ENCODE results near the gene TMEM59L.

- TF ChIP-seq CTCF (IDR thresholded peaks at IDR 0.05; ENCODE audit: poor library complexity), result no peak
- no peak for TF ChIP-seq EZH2phosphoT487 (IDR thresholded peaks at IDR 0.05; ENCODE audit: low read depth, severe bottlenecking, unreplicated experiment)
- TF ChIP-seq EZH2 (IDR thresholded peaks at IDR 0.05; ENCODE audit: borderline replicate concordance), result no peak
Measured at GRCh38 chr19:18580311-18580710, 32.4 kb upstream of the TMEM59L start.
